A549 (cell line): ENCODE measurements around the gene KIF18A. TPM values are rescaled to one million over a fixed set of nuclear protein-coding genes. Genes with fewer than 3 reads are reported as not detected.
A peak's percentile ranks its signal among the peaks of the same experiment; 100 is the strongest.

ENCODE experiments used
- ATAC-seq, 2 experiments: fragments of 200-7000 bp in 1 of 2; fragments of >200 bp in 1 of 2; cut with Nextera tagmentation in 1 of 2; cut with Tn5 transposase in 1 of 2; 3 replicates each; pipeline versions ENCODE4 v1.8.0 to v1.9.1; 2018 to 2020; ENCODE audit warnings: mild to moderate bottlenecking in 1 of 2, moderate library complexity in 1 of 2
- CTCF ChIA-PET: fragments of 300-600 bp; sonication (Branson Sonifier 250); formaldehyde crosslinking; extraction: SDS; loops from one replicate; lab custom pipeline; 2021; ENCODE audit warnings: antibody characterized with exemption, inconsistent platforms; lab: Yijun Ruan, JAX
- POLR2A ChIA-PET: fragments of 350-600 bp; formaldehyde crosslinking; extraction: SDS; loops from one replicate; lab custom pipeline; 2021; ENCODE audit warnings: antibody characterized with exemption, inconsistent platforms; lab: Yijun Ruan, JAX
- DNase-seq, 2 experiments: peaks; one replicate each; pipeline versions ENCODE4 v3.0.0 to v3.0.0-alpha.2; 2011 to 2016; ENCODE audit warnings: low read depth in 1 of 2, low spot score in 1 of 2
- FAIRE-seq: peaks from 2 replicates; lab custom pipeline; 2011; peaks lifted over from hg19 to GRCh38; lab: Jason Lieb, UNC
- H3K27ac ChIP-seq, 2 experiments: fragments of >200 bp; sonication (Bioruptor Twin); formaldehyde crosslinking; 3 replicates each; pipeline ENCODE4 v1.5.1; 2016 to 2017
- H3K4me1 ChIP-seq: fragments of >200 bp; sonication (Bioruptor Twin); formaldehyde crosslinking; 3 replicates; pipeline ENCODE4 v1.6.1; 2016
- H3K4me2 ChIP-seq: fragments of >200 bp; sonication (Bioruptor Twin); formaldehyde crosslinking; 3 replicates; pipeline ENCODE4 v1.6.1; 2016
- H3K4me3 ChIP-seq: fragments of >200 bp; sonication (Bioruptor Twin); formaldehyde crosslinking; 3 replicates; pipeline ENCODE4 v1.5.1; 2016
- H3K9me3 ChIP-seq: fragments of >200 bp; sonication (Bioruptor Twin); formaldehyde crosslinking; 3 replicates; pipeline ENCODE4 v1.6.1; 2016
- BCL3 ChIP-seq: fragments of >200 bp; sonication (Bioruptor Twin); formaldehyde crosslinking; IDR thresholded peaks from 3 replicates; pipeline ENCODE4 v1.6.1; 2016
- CEBPB ChIP-seq, 2 experiments: fragments of >200 bp in 1 of 2; sonication (Bioruptor Twin) in 1 of 2; formaldehyde crosslinking in 1 of 2; IDR thresholded peaks; 2 replicates each; pipeline ENCODE4 v1.6.1; 2012 to 2016
- CTCF ChIP-seq: fragments of >200 bp; sonication (Bioruptor Twin); formaldehyde crosslinking; IDR thresholded peaks from 3 replicates; pipeline ENCODE4 v1.5.1; 2016
- EP300 ChIP-seq, 2 experiments: fragments of >200 bp; sonication (Bioruptor Twin); formaldehyde crosslinking; IDR thresholded peaks; 2 replicates in 1 of 2; 3 replicates in 1 of 2; pipeline ENCODE4 v1.6.1; 2016 to 2017
- FOSL2 ChIP-seq, 2 experiments: fragments of 450-650 bp in 1 of 2; fragments of >200 bp in 1 of 2; sonication (Bioruptor Twin) in 1 of 2; formaldehyde crosslinking; IDR thresholded peaks; 2 replicates each; pipeline versions ENCODE4 v1.5.0 to v1.6.1; 2016 to 2020; ENCODE audit warnings: mild to moderate bottlenecking in 1 of 2, moderate library complexity in 1 of 2
- FOXS1 ChIP-seq: fragments of 250-450 bp; sonication (Bioruptor Pico); IDR thresholded peaks from 2 replicates; pipeline ENCODE4 v1.5.0; 2020; ENCODE audit warnings: mild to moderate bottlenecking, moderate library complexity
- GATA3 ChIP-seq: IDR thresholded peaks from 2 replicates; pipeline ENCODE4 v1.6.1; 2012; ENCODE audit warnings: borderline replicate concordance
- HOXB5 ChIP-seq: fragments of 250-450 bp; sonication (Bioruptor Pico); IDR thresholded peaks from 2 replicates; pipeline ENCODE4 v1.5.0; 2020; ENCODE audit warnings: mild to moderate bottlenecking, moderate library complexity
- JUN ChIP-seq, 2 experiments: fragments of >200 bp; sonication (Bioruptor Twin); formaldehyde crosslinking; IDR thresholded peaks; 2 replicates in 1 of 2; 3 replicates in 1 of 2; pipeline ENCODE4 v1.6.1; 2016 to 2017
- JUNB ChIP-seq: fragments of >200 bp; sonication (Bioruptor Twin); formaldehyde crosslinking; IDR thresholded peaks from 2 replicates; pipeline ENCODE4 v1.6.1; 2016
- KDM1A ChIP-seq: fragments of 200-600 bp; sonication (generic); IDR thresholded peaks from 2 replicates; pipeline ENCODE4 v1.6.1; 2016; ENCODE audit warnings: low read depth, mild to moderate bottlenecking
- MYC ChIP-seq: IDR thresholded peaks from 2 replicates; pipeline ENCODE4 v1.6.1; 2012; ENCODE audit warnings: mild to moderate bottlenecking, inconsistent platforms, low read length, improper control_type of control experiment, borderline replicate concordance
- PBX3 ChIP-seq: IDR thresholded peaks from 2 replicates; pipeline ENCODE4 v1.6.1; 2012
- PHF8 ChIP-seq: fragments of 200-600 bp; sonication (generic); IDR thresholded peaks from 2 replicates; pipeline ENCODE4 v1.6.1; 2016; ENCODE audit warnings: low read depth, mild to moderate bottlenecking, antibody characterized with exemption, moderate library complexity, borderline replicate concordance
- RAD21 ChIP-seq, 2 experiments: fragments of >200 bp in 1 of 2; sonication (Bioruptor Twin) in 1 of 2; formaldehyde crosslinking in 1 of 2; IDR thresholded peaks in 1 of 2; conservative IDR thresholded peaks in 1 of 2; 2 replicates in 1 of 2; 3 replicates in 1 of 2; pipeline ENCODE4 v1.6.1; 2012 to 2018; ENCODE audit warnings: inconsistent platforms in 1 of 2
- REST ChIP-seq: fragments of 200-600 bp; sonication (generic); IDR thresholded peaks from 2 replicates; pipeline ENCODE4 v1.6.1; 2016; ENCODE audit warnings: antibody characterized with exemption, mild to moderate bottlenecking, moderate library complexity
- SMC3 ChIP-seq: fragments of >200 bp; sonication (Bioruptor Twin); formaldehyde crosslinking; IDR thresholded peaks from 3 replicates; pipeline ENCODE4 v1.6.1; 2018; ENCODE audit warnings: inconsistent platforms
- TFCP2L1 ChIP-seq: fragments of 250-450 bp; sonication (Bioruptor Pico); IDR thresholded peaks from 2 replicates; pipeline ENCODE4 v1.5.0; 2021; ENCODE audit warnings: mild to moderate bottlenecking
- WGBS: methylation state at CpG from one replicate; pipeline ENCODE4 v1.1.6; 2017; ENCODE audit errors: missing lambda C conversion rate; 5-methylcytosine and 5-hydroxymethylcytosine counted together
- polyA plus RNA-seq, 4 experiments: library from polyadenylated mRNA; depleted of rRNA in 3 of 4; stranded (reverse); fragments of >200 nt; fragmentation: RNase III in 1 of 4; extraction: RNeasy Plus Mini Kit Qiagen cat#74134 plus additional on column Dnase treatment in 1 of 4; gene quantifications; 2 replicates in 3 of 4; 3 replicates in 1 of 4; pipeline ENCODE4 v1.2.3, GENCODE V29; 2011 to 2017
- TF ChIP-seq, protein P1 (sequence below): fragments of 150-350 bp; IDR thresholded peaks from 2 replicates; pipeline ENCODE4 v1.6.1; 2014; ENCODE audit warnings: low read depth, mild to moderate bottlenecking, low read length

Gene KIF18A
- polyA plus RNA-seq, 2 of the 4 experiments (the other 2 are of a cell fraction), result 24.8 to 47.2 TPM

GRCh38 chr11:28054821-28055220 is 53.1 kb downstream of the KIF18A start:
- WGBS, result 90% methylated on average over 2 of the region's 2 CpGs
- CTCF ChIA-PET, result no interaction called here
- no peak for FAIRE-seq
- no peak for TF ChIP-seq REST
- TF ChIP-seq FOXS1 (CRISPR knock-in tag), result no peak
- no peak for TF ChIP-seq TFCP2L1 (CRISPR knock-in tag)
- TF ChIP-seq, all 56 proteins: peak for 0
- no peak for ATAC-seq
- Histone ChIP-seq H3K4me3 (no peak overlapping the region), H3K4me2 (no peak overlapping the region), H3K4me1 (peaks cover 42% of the 10 kb centered on the region; the same call in 2 of the 3 replicates), H3K9me3 (no peaks in the 10 kb centered on the region), H3K27ac (no peak overlapping the region)
- no peak for DNase-seq
- POLR2A ChIA-PET, result no interaction called here

GRCh38 chr11:28049338-28050216 is 58.4 kb downstream of the KIF18A start:
- TF ChIP-seq FOSL2 (IDR thresholded peaks at IDR 0.05), result peak; percentile 63; the same call in 1 of the 2 replicates
- TF ChIP-seq FOSL2 (CRISPR knock-in tag; IDR thresholded peaks at IDR 0.05), result peak; percentile 91
- TF ChIP-seq HOXB5, result peak; percentile 99
- no peak for TF ChIP-seq REST
- TF ChIP-seq CTCF, result no peak
- peak; percentile 38 to 72; a peak in 3 of 5 replicates for TF ChIP-seq EP300 (IDR thresholded peaks at IDR 0.05)
- peak; percentile 79; the same call in 1 of the 2 replicates for TF ChIP-seq JUNB
- no peak for TF ChIP-seq PHF8
- TF ChIP-seq GATA3, result peak; percentile 99
- no peak for TF ChIP-seq BCL3
- no peak for TF ChIP-seq SMC3
- peak; percentile 93 for TF ChIP-seq PBX3
- TF ChIP-seq JUN (IDR thresholded peaks at IDR 0.05), result peak in 1 of 2 experiments; percentile 67; a peak in 2 of 5 replicates
- no peak for TF ChIP-seq KDM1A
- TF ChIP-seq CEBPB (IDR thresholded peaks at IDR 0.05), result peak in 1 of 2 experiments; percentile 72; a peak in 2 of 4 replicates
- 0 out of 5 replicates have a peak, but pooled peaks of 1 of the 2 experiments have one; percentile 21 for TF ChIP-seq RAD21 (conservative IDR thresholded peaks at IDR 0.05 in 1 of 2, IDR thresholded peaks at IDR 0.05 in 1 of 2)
- TF ChIP-seq, protein P1, sequence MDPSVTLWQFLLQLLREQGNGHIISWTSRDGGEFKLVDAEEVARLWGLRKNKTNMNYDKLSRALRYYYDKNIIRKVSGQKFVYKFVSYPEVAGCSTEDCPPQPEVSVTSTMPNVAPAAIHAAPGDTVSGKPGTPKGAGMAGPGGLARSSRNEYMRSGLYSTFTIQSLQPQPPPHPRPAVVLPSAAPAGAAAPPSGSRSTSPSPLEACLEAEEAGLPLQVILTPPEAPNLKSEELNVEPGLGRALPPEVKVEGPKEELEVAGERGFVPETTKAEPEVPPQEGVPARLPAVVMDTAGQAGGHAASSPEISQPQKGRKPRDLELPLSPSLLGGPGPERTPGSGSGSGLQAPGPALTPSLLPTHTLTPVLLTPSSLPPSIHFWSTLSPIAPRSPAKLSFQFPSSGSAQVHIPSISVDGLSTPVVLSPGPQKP, result no peak
- TF ChIP-seq MYC, result no peak
- ATAC-seq, result peak in 1 of 2 experiments; percentile 89; a peak in 3 of 6 replicates
- Histone ChIP-seq H3K4me2 (peak overlapping the region; percentile 73), H3K4me3 (no peak overlapping the region), H3K27ac (peak overlapping the region; percentile 56 to 90), H3K9me3 (no peaks in the 10 kb centered on the region), H3K4me1 (peaks cover 56% of the 10 kb centered on the region)
- DNase-seq, result peak; percentile 8 to 83
- ChIA-PET POLR2A (no interaction called here), CTCF (interaction anchor here (0.8 kb wide), 1 partner anchor 348 kb away, joined by 3 read pairs; no protein-coding TSS in a partner anchor)
- peak; percentile 56 for FAIRE-seq
- WGBS, result 3% methylated on average over 5 of the region's 5 CpGs
